C4-2B (cell line): ENCODE measurements around the gene ASB6.

Experiments
- ZFX ChIP-seq: fragments of 450-650 bp; IDR thresholded peaks from 2 replicates; pipeline ENCODE4 v1.6.1; 2017
- TF ChIP-seq, protein P1 (sequence below): fragments of 450-650 bp; conservative IDR thresholded peaks from 2 replicates; pipeline ENCODE4 v1.5.1; 2017; ENCODE audit warnings: mild to moderate bottlenecking

DNA sequence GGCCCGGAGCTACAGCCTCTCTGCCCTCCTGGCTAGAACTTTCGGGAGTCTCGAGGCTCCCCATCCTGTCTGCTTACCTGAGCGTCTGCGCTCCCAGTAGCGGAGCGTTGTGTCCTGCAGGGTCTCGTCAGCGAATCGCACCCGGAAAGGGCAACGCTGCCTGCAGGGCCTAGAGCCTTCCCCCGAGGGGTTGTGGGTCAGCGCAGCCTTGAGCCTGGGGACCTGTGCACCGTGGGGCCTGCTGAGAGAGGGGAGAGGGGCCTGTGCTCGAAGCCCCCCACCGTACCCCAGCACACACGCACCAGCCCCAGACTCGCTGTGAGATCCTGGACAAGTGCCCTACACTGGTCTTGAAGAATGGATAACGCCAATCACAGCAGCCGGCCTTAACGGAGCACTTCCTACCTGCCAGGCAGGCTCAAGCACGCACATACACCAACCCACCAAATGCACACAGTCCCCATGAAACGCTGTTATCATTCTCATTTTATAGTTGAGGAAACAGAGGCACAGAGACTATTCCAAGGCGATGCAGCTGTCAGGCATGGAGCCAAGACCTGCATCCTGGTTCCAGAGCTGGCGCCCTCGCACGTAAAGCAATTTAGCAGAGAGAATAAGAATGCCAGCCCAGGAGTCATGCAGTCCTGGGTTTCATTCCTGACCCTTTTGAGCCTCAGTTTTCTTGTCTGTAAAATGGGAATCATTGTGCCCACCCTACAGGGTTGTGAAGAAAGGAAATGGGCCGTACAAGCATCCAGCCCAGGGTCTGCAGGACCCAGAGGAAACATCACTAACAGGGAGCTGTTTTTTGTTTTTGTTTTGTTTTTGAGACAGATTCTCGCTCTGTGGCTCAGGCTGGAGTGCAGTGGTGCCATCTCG lies 26.3 kb downstream of the ASB6 start:
- TF ChIP-seq, protein P1, sequence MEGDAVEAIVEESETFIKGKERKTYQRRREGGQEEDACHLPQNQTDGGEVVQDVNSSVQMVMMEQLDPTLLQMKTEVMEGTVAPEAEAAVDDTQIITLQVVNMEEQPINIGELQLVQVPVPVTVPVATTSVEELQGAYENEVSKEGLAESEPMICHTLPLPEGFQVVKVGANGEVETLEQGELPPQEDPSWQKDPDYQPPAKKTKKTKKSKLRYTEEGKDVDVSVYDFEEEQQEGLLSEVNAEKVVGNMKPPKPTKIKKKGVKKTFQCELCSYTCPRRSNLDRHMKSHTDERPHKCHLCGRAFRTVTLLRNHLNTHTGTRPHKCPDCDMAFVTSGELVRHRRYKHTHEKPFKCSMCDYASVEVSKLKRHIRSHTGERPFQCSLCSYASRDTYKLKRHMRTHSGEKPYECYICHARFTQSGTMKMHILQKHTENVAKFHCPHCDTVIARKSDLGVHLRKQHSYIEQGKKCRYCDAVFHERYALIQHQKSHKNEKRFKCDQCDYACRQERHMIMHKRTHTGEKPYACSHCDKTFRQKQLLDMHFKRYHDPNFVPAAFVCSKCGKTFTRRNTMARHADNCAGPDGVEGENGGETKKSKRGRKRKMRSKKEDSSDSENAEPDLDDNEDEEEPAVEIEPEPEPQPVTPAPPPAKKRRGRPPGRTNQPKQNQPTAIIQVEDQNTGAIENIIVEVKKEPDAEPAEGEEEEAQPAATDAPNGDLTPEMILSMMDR: no peak
- no peak for TF ChIP-seq ZFX
